ENCODE measurements around the gene CCDC122.
"Not testable (repeated sequence)": the region's sequence is repeated elsewhere in the genome, so short reads cannot be mapped to it uniquely, and the experiment has no call there.

Gene CCDC122

DNA sequence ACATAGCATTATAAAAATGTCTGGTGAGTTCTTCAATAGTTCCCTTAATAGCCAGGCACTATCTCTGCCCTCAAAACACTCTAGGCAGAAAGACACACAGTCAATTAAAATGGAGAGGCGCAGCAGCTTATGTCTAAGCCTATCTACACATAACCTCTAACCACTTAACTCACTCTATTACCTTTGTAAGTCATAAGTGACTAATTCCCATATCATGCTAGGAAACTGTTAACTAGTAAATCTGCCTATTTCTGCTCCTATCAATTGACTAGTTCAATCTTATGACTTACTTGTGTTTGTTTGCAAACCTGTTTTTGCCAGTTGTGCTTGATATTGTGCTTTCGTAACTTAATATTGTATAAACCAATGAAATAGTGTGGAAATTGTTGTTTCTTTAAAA, 3.2 kb downstream of the CCDC122 start:
- DNase-seq, result no peak

DNA sequence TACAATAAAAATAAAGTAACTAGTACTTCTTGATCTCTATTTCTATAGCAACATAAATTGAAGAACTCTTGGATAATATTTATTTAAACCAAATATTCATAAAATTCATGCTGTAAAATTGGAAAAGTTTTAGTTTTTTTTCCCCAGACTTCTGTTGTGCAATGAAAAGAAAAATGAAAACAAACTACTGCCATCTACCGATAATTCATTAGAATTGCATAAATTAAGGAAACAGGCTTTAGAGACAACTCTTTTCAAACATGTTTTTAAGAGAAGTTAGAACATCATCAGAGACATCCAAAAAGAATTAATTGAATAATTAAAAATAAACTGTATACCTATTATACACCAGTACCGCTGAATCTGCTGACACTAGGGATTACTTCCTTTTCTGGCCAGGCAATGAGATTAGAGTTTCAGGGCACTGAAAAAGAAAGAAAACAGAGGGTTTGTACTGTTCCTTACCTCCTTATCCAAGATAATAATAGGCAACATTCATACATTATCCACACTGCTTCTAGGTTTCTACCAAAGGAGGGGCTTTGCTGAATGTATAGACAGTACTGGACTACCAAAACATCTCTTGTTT, 4.9 kb downstream of the CCDC122 start:
- DNase-seq, result no peak

DNA sequence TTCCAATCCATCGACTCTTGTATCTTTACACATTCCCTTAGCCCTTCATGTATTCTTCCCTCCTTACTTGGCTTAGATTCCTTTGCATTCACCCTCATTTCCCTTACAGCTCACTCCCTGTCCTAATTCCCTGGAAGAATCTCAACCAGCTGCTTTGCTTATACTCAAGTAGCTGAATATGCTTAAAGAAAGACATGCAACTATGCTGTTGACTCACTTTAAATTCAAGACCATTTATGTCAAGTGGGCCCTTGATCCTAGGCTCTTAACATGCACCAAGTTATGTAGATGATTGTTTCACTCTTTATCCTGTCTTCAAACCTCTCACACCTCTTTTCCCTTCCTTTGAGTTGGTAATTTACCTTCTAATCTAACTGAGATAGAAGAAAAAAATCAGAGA, 7.4 kb downstream of the CCDC122 start:
- no peak for DNase-seq

DNA sequence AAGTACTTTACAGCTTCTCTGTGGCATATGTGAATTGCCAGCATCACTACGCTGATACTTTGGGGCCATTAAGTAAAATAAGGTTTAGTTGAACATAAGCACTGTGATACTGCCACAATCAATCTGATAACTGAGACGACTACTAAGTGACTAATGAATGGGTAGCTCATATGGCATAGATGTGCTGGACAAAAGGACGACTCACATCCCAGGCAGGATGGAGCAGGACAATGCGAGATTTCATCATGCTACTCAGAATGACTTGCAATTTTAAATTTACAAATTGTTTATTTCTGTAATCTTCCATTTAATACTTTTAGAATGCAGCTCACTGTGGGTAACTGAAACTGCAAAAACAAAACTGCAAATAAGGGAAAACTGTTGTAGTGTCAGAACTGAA, 13.6 kb downstream of the CCDC122 start:
- no peak for DNase-seq

DNA sequence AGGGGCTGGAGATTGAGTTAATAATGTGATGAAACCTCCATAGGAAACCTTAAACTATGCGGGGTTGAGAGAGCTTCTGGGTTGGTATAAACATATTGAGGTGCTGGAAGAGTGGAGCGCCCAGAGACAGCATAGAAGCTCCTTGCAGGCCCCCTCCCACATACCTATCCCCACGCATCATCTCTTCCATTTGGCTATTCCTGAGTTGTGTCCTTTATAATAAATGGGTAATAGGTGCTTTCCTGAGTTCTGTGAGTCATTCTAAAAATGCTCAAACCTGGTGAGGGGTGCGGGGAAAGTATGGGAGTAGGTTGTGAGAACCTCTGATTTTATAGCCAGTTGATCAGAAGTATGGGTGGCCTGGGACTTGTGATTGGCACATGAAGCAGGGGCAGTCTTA, 14.6 kb downstream of the CCDC122 start:
- DNase-seq, result no peak

DNA sequence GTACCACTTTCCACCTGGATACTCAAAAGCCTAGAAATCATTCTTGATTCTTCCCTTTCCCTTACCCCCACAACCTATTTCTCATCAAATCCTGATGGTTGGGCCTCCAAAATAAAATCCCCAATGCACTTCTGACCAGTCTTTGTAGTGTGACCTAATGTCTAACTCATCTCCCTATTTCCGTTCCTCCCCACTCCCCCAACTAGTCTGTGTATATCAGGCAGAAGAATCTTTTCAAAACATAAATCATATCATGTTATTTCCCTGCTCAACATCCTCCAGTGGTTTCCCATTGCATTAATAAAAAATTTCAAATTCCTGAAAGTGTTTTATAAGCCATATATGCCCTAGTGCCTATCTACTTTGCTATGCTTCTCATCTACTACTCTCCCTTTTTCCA, 17.7 kb downstream of the CCDC122 start:
- DNase-seq, result no peak

DNA sequence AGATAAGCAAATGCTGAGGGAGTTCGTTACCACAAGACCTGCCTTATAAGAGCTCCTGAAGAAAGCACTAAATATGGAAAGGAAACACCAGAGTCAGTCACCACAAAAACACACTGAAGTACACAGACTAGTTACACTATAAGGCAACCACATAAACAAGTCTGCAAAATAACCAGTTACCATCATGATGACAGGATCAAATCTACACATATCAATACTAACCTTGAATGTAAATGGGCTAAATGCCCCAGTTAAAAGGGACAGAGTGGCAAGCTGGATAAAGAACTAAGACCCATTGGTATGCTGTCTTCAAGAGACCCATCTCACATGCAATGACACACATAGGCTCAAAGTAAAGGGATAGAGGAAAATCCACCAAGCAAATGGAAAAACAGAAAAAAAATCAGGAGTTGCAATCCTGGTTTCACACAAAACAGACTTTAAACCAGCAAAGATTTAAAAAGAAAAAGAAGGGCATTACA, 26.6 kb downstream of the CCDC122 start:
- no peak for DNase-seq

DNA sequence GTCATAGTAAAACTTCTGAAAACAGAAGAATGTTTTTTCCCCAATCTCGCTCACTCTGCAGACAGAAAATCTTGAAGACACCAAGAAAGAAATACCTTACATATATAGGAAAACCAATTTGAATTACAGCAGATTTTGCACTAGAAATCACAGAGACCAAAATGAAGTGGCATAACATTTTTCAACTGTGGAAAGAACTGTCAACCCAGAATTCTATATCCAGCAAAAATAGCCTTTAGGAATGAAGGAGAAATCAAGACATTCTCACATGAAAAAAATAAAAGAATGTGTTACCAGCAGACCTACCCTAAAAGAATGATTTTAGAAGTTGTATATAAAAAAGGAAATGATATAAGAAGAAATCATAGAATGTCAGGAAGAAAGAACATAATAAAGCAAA, 28.7 kb downstream of the CCDC122 start:
- DNase-seq, result no peak

DNA sequence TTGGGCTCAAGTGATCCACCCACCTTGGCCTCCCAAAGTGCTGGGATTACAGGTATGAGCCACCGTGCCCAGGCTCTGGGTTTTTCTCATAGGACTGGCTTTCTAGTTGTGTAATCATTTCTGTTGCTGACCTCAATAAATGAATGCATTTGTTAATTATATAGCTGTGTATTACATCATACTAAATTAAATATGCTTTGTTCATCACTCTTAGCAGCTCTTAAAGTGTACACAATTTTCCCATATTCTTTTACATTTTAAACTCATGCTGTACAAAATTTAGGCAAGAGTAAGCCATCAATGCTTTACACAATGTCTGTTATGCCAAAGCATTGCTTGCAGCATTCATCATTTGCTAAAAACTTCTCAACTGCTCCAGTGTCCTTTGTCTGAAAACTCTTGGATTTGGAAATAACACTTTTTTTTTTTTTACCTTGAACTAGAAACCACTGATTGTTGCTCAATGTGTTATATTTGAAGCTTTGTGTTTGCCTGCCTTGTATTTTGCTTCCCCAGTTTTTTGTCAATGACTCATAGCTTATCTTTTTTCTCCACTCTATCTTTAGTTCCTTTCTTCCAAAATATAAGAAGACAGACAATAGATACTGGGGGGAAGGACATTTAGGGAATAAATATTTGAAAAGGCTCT, 31.4 kb downstream of the CCDC122 start:
- no peak for DNase-seq

DNA sequence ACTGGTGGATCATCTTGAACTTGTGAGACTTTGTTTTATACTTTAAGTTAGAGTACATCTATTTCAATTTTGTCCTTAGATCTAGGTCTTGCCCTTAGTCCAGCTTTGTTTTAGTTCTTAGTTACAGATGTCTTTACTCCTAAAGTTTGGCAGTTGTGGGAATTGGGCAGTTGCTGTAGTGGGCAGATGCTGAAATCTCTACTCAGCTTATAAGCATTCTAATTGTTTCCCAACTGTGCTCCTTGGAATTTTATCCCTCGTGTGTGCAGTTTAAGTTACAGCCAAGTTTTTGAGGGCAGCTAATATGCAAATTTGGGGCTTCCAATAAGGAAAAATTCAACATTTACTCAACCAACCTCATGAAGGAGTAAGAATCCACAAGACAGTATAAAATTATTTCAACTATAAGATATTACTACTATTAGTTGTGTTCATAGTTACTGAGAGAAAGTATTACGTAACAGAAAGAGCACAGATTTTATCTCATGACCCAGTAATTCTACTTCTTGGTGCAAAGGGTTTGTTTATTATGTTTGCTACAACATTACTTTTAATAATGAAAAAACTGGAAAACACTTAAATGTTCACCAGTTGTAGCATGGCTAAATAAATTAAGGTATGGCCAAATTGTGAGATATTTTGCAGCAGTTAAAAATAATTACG, 32.9 kb downstream of the CCDC122 start:
- no peak for DNase-seq

DNA sequence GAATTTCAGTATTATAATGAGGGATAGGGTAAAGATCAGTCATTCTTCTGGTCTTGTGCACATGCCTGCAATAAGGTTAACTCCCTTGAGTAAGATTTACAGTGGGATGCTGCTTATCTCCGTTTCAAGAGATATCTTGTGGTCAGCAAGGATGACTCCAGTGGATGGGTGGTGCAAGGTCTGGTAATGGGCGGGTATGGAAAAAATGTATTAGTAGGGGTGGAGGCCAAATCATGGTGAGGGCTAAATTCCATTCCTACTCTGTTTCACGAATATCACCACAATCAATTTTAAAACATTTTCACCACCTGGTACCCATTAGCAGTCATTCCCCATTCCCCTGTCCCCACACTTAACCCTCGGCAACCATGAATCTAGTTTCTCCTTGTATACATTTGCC, 40.6 kb downstream of the CCDC122 start:
- DNase-seq, result no peak

DNA sequence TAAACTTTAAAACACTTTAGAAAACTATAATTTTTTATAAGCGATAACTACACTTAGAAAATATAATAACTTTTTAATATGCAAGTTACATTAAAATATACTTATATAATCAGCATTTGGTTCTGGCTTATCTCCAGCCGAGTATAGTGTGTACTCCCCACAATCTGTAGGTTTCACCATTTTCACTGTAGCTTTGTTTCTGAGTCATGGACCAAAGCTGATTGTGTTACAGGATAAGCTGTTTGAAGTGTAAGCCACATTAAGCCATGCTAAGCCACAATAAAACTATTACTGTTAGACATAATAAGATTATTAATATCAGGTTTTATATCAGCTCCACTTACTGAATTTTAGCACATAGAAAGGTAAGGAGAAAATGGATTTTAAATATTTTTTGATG, 43.8 kb downstream of the CCDC122 start:
- DNase-seq, result no peak

DNA sequence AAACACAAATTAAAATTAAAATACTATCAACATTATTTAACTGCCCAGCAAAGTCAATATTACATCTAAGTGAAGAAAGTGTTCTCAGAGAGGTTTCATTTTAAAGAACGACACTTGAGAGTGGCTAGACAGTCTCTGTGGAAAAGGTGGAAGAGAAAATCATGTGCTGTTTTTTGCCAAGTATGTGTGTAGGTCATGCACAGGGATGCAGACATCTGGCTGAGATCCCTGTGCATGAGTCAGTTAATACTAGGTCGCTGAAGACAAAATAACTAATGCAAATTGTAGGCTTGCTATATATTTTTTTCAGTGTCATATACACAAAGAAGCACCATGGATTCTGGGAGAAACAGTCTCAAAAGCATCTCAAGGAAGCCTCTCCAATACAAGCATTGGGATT, 48.5 kb downstream of the CCDC122 start:
- DNase-seq, result no peak

DNA sequence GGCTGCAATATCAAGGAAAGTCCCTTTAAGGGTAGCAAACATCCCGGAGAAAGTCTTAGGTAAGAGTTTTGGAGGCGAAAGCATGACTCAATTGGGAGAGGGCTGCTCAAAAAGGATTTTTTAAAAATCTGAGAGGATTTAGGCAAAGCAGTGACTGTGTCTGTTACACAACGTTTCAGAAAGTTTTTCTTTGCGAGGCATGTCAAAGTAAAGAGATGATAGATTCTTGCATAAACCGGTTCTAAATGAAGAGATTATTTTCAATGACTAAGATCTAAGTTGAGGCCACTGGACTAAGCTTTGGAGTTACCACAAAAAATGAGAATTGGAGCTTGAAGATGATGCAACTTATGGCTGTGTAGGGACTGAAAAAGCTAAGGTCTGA, 49.1 kb downstream of the CCDC122 start:
- no peak for DNase-seq

DNA sequence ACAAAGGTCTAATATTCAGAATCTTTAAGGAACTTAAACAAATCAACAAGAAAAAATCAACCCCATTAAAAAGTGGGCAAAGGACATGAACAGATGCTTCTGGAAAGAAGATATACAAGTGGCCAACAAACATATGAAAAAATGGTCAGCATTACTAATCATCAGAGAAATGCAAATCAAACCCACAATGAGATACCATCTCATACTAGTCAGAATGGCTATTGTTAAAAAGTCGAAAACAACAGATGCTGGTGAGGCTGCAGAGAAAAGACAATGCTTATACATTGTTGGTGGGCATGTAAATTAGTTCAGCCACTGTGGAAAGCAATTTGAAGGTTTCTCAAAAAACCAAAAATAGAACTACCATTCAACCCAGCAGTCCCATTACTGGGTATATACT, 54.9 kb downstream of the CCDC122 start:
- DNase-seq, result not testable (repeated sequence)

DNA sequence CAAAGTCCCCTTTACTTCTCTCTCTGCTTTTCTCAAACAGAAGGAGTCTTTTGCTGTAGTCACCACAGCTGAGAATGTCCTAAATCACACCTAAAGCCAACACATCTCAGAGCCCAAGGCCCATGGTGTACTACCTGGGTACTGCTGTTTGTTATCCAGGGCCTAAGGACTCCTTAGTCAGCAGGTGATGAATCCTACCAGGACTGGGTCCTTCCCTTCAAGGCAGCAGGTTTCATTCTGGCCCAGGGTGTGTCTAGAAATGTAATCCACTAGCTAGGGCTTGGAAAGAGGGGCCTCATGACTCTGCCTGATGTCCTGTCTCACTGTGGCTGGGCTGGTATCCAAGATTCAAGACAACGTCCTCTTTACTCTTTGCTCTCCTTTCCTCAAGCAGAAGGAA, 56.6 kb downstream of the CCDC122 start:
- DNase-seq, result no peak

DNA sequence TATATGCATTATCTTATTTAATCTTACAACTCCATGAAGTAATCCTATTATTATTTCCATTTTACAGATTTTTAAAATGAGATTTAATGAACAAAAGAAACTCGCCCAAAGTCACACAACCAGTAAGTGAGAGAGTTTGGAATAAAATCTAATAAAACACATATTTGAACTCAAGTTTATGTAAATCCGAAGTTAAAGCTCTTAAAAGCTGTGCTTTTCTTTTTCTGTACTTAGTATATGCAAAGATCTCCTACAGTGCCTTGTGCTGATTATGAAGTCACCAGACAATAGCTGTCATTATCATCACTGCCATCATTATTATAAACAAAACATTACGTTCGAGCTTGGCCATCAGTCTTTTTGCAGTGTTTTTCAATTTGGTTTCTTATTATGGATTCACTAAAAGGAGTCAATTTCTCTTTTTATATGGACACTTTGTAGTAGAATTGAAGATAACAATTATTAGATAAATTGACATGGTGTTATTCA, 63.1 kb downstream of the CCDC122 start:
- DNase-seq, result no peak

DNA sequence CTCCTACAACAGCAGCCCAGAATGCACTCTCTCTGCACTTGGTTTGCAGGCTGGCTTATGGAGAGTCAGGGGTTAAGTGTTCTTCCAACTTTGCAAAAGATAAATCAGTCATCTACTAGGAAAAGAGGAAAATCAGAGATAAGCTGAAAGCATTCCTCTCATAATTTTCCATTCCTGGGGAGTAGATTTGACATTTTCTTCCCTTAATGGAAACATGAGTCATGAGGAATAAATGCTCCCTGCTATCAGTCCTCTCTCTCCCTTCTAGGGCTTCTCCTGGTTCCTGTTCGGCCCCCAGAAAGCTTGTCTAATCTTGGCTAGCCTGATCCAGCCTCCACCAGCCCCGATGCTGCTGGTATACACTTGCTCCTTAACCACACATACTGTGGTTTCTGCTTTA, 64.3 kb downstream of the CCDC122 start:
- no peak for DNase-seq

DNA sequence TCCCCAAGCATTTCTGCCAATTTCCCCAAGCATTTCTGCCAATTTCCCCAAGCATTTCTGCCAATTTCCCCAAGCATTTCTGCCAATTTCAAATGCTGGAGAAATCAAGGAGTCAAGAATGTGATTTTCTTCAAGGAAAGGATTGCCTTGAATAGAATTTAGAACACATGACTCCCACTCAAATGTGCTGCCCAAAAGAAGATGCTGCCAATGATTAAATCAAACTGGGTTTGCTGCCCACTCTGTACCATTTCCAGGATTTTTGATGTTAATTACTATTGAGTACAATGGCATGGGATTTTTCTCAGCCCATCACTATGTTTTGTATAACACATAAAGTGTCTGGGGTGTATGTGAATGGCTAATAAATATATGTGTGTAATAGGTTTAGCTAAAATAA, 70.9 kb downstream of the CCDC122 start:
- no peak for DNase-seq

DNA sequence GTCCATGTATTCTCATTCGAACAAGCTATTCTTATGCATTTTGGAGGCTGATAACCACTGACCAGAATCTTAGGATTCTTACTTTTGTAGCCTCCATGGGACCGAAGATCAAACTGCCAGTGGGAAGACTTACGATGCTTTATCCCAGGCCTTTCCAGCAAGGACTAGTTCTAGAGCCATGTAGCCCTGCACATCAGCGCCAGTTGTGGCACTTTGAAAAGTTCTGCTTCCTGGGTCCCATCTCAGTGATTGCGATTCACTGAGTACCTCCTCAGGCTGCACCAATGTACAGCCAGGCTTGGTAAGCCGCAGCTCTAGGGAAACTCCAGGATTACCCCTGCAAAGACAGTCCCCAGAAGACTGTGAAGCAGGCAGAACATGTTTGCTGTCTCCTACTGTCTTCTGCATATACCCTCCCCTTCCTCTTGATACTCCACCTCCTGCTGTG, 73.8 kb downstream of the CCDC122 start:
- DNase-seq, result no peak

DNA sequence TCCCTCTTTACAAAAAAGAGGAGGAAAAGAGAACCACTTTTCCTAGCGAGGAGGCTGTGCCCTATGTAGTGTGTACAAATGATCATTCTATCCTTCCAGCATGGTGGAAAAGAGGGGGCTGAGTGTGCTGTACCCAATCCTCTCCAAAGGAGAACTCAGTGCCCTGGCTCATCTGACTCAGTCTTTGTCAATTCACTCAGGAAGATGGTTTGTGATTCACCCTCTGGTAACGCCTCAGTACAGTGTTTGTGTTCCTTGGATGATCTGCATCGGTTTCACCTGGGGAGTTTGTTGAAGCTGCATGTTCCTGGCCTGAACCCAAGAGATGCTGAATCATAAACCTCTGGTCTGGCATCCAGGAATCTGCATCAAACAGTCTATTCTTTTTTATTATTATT, 74.5 kb downstream of the CCDC122 start:
- DNase-seq, result no peak

DNA sequence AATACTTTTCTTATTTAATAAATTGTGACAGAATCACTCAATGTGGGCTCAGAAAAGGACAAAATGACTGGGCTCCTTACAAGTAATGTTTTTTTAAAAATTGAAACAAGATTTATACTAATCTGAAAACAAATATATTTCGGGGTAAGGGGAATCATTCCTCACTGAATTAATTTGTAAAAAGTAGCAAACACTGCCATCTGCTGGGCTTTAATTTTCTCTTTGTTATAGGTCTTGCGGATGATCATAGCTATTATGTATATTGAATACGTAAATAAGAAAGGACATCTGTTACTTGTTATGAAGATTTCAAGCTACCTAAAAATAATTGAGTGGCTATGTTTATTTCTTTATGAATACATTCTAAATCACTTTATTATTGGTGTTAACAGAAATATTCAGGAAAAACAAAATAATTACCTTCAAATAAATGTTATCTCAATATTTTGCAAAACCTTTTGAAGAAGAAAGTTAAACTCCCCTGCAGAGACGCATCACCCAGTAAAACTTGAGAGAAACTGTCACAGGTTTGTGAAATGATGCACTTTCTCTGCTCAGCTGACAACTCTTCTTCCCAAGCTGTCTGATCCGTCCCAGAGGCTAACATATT, 75.0 kb downstream of the CCDC122 start:
- DNase-seq, result no peak

DNA sequence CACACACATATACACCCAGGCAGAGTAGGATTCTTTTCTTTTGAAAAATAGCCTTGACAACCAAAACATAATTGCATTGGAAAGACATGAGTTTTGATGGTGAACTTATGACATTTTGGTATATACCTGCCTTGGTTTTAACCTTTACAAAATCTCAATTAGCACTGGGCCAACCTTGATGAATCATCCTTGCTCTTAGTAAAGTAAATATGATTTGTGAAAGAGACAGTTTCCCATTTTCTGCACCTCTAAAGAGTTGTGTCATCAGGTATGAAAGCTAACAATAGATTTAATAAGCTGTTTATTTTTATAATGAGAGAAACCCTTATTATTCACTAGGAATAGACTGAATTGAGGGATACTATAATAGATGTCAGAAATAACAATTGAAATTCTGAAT, 77.0 kb downstream of the CCDC122 start:
- no peak for DNase-seq

DNA sequence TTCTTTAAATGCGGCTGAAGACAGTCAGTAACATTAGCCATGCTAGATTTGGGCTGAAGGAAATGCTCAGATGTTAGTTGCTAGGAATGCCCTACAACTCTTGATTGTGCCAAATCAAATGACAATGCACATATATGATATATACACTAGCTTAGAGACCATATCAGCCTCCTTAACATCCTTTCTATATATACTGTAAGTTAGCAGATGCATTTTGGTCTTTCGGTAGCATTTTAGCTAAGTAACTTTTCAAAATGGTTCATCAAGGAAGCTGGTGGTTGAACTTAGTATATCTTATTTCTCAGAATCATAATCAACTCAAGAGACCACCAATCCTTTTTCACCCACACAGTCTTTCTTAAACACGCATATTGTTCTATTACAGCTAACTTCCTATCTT, 78.7 kb downstream of the CCDC122 start:
- no peak for DNase-seq

All from stimulated activated CD4-positive, alpha-beta T cell treated with anti-CD3 and anti-CD28 coated beads, Interleukin-4, amount 100 ng/mL, for 1 hour (primary cell).